K562 (cell line): ENCODE results near the gene NAT9. TPM values are rescaled to one million over a fixed set of nuclear protein-coding genes. Genes with fewer than 3 reads are reported as not detected.

ENCODE experiments used
- ATAC-seq: fragments of 200-7000 bp; cut with Tn5 transposase; 3 replicates; pipeline ENCODE4 v1.9.1; 2020; ENCODE audit warnings: moderate library complexity
- BruUV-seq: library from RNA; stranded (reverse); fragments of 400-500 nt; replicated peaks from 2 replicates; lab custom pipeline; 2021; lab: Mats Ljungman, UMichigan
- CTCF ChIA-PET: fragments of 300-600 bp; formaldehyde crosslinking; extraction: SDS; loops from one replicate; lab custom pipeline; 2021; ENCODE audit warnings: low intra/inter-chr PET ratio; lab: Yijun Ruan, JAX
- POLR2A ChIA-PET: fragments of 300-600, 350-650 bp; sonication (Branson Sonifier 250); formaldehyde crosslinking; extraction: SDS; loops from one replicate; lab custom pipeline; 2021; ENCODE audit warnings: antibody characterized with exemption, inconsistent platforms; lab: Yijun Ruan, JAX
- DNase-seq, 4 experiments: peaks; one replicate each; pipeline versions ENCODE4 v3.0.0 to v3.0.0-alpha.2; 2011 to 2018; ENCODE audit warnings: low spot score in 3 of 4, mixed read lengths in 3 of 4; ENCODE audit errors: extremely low read depth in 1 of 4
- FAIRE-seq: peaks from 2 replicates; lab custom pipeline; 2011; peaks lifted over from hg19 to GRCh38; lab: Jason Lieb, UNC
- H2AFZ ChIP-seq: 2 replicates; pipeline ENCODE4 v1.6.0; 2011; ENCODE audit warnings: low read depth, low read length, control low read depth, inconsistent platforms
- H3K27ac ChIP-seq: fragments of 200-600 bp; 3 replicates; pipeline ENCODE4 v1.8.0; 2011; ENCODE audit warnings: low read depth, mild to moderate bottlenecking, control low read depth, inconsistent platforms, low read length, moderate library complexity, mixed read lengths; ENCODE audit errors: extremely low read depth
- H3K27me3 ChIP-seq, 2 experiments: fragments of 300-600 bp in 1 of 2; 2 replicates in 1 of 2; 3 replicates in 1 of 2; pipeline versions ENCODE4 v1.6.0 to v1.8.0; 2011; ENCODE audit warnings: inconsistent platforms in 2 of 2, low read length in 2 of 2, mild to moderate bottlenecking in 1 of 2, mixed read lengths in 1 of 2, moderate library complexity in 1 of 2; ENCODE audit not compliant: control insufficient read depth in 2 of 2, insufficient read depth in 2 of 2
- H3K36me3 ChIP-seq: fragments of 300-600 bp; 3 replicates; pipeline ENCODE4 v1.8.0; 2011; ENCODE audit warnings: mild to moderate bottlenecking, low read length, inconsistent platforms; ENCODE audit not compliant: control insufficient read depth, insufficient read depth
- H3K4me1 ChIP-seq, 2 experiments: fragments of 200-600 bp in 1 of 2; replicated peaks in 1 of 2; 2 replicates in 1 of 2; 3 replicates in 1 of 2; pipeline versions ENCODE4 v1.5.1 to v1.8.0; 2011; ENCODE audit warnings: inconsistent platforms in 2 of 2, low read length in 2 of 2, mild to moderate bottlenecking in 1 of 2, mixed read lengths in 1 of 2, moderate library complexity in 1 of 2; ENCODE audit not compliant: control insufficient read depth in 2 of 2, insufficient read depth in 2 of 2
- H3K4me2 ChIP-seq: 2 replicates; pipeline ENCODE4 v1.6.1; 2011; ENCODE audit warnings: low read length, control low read depth, inconsistent platforms, mixed read lengths; ENCODE audit not compliant: insufficient read depth
- H3K4me3 ChIP-seq: fragments of 200-600 bp; sonication (generic), shearing (Covaris generic); 2 replicates; pipeline ENCODE4 v1.5.1; 2016; ENCODE audit warnings: control low read depth, inconsistent platforms
- H3K79me2 ChIP-seq: fragments of 200-600 bp; 3 replicates; pipeline ENCODE4 v1.8.0; 2011; ENCODE audit warnings: low read length, inconsistent platforms; ENCODE audit not compliant: control insufficient read depth, insufficient read depth
- H3K9ac ChIP-seq, 2 experiments: 2 replicates each; pipeline versions ENCODE4 v1.6.0 to v1.6.1; 2011; ENCODE audit warnings: low read depth in 2 of 2, low read length in 2 of 2, control low read depth in 1 of 2, inconsistent platforms in 1 of 2, mild to moderate bottlenecking in 1 of 2, mixed read lengths in 1 of 2; ENCODE audit not compliant: insufficient read depth in 1 of 2
- H3K9me1 ChIP-seq: one replicate; pipeline ENCODE4 v1.6.0; 2011; ENCODE audit warnings: inconsistent platforms, mild to moderate bottlenecking, low read length, moderate library complexity; ENCODE audit not compliant: control insufficient read depth, insufficient read depth
- H3K9me3 ChIP-seq: replicated peaks from 2 replicates; pipeline ENCODE4 v1.5.1; 2011; ENCODE audit warnings: low read depth, low read length, inconsistent platforms; ENCODE audit not compliant: control insufficient read depth, insufficient read depth
- H4K20me1 ChIP-seq: replicated peaks from 2 replicates; pipeline ENCODE4 v1.6.1; 2011; ENCODE audit warnings: low read length, inconsistent platforms, mixed read lengths; ENCODE audit not compliant: control insufficient read depth, insufficient read depth
- CHD2 ChIP-seq: IDR thresholded peaks from 2 replicates; pipeline ENCODE4 v1.6.1; 2011; ENCODE audit warnings: low read depth, low read length
- EZH2 ChIP-seq: IDR thresholded peaks from 2 replicates; pipeline ENCODE4 v1.6.1; 2012; ENCODE audit warnings: low read depth, mild to moderate bottlenecking, inconsistent platforms, low read length, borderline replicate concordance
- FOXA1 ChIP-seq: fragments of 450-650 bp; IDR thresholded peaks from 2 replicates; pipeline ENCODE4 v1.6.1; 2016; ENCODE audit warnings: mild to moderate bottlenecking, borderline replicate concordance
- LEF1 ChIP-seq: fragments of 450-650 bp; IDR thresholded peaks from 2 replicates; pipeline ENCODE4 v1.6.1; 2016; ENCODE audit warnings: mild to moderate bottlenecking
- MAFK ChIP-seq: IDR thresholded peaks from 2 replicates; pipeline ENCODE4 v1.6.1; 2011; ENCODE audit warnings: low read length, improper control_type of control experiment
- MTA2 ChIP-seq: fragments of 450-650 bp; IDR thresholded peaks from 2 replicates; pipeline ENCODE4 v1.6.1; 2016; ENCODE audit warnings: low read depth
- PYGO2 ChIP-seq: fragments of 450-650 bp; IDR thresholded peaks from 2 replicates; pipeline ENCODE4 v1.6.1; 2016; ENCODE audit warnings: mild to moderate bottlenecking, missing genetic modification characterization, moderate library complexity, missing compliant biosample characterization
- SNRNP70 ChIP-seq: fragments of 200-400 bp; formaldehyde crosslinking; optimal IDR thresholded peaks from 2 replicates; pipeline ENCODE3; 2017; ENCODE audit warnings: low read depth, low read length
- SOX6 ChIP-seq: fragments of 450-650 bp; IDR thresholded peaks from 2 replicates; pipeline ENCODE4 v1.6.1; 2014; ENCODE audit warnings: mild to moderate bottlenecking
- ZNF318 ChIP-seq, 2 experiments: fragments of 450-650 bp; IDR thresholded peaks; 2 replicates each; pipeline ENCODE4 v1.6.1; 2016; ENCODE audit warnings: mild to moderate bottlenecking in 2 of 2, borderline replicate concordance in 1 of 2, low read depth in 1 of 2, moderate library complexity in 1 of 2
- ZNF609 ChIP-seq: sonication (generic); formaldehyde crosslinking; IDR thresholded peaks from 2 replicates; pipeline ENCODE4 v1.8.1; 2023; ENCODE audit warnings: missing genetic modification reagents, mild to moderate bottlenecking, borderline replicate concordance
- WGBS: fragments of 100-300 bp; shearing (Covaris generic); methylation state at CpG from one replicate; pipeline ENCODE4 v1.1.6; 2016; ENCODE audit warnings: low coverage, mixed read lengths; ENCODE audit not compliant: insufficient coverage; ENCODE audit errors: missing lambda C conversion rate; 5-methylcytosine and 5-hydroxymethylcytosine counted together
- in situ Hi-C: fragments of 300-500 bp; cut with MboI; formaldehyde crosslinking; loops from 4 replicates; pipeline ENCODE4 v1.15.0; 2018; ENCODE audit warnings: inconsistent platforms, mixed read lengths
- intact Hi-C: fragments of 100-400 bp; cut with micrococcal nuclease; formaldehyde crosslinking; loops from 2 replicates; pipeline ENCODE4 v1.14.2; 2022
- polyA plus RNA-seq, 8 experiments: library from polyadenylated mRNA; depleted of rRNA in 4 of 8; stranded (reverse) in 5 of 8; unstranded in 3 of 8; fragments of >200 nt; fragmentation: Nextera tagmentation in 2 of 8; fragmentation: Illumina TruSeq in 1 of 8; extraction: Ambion mirVana in 2 of 8; extraction: Trizol in 1 of 8; gene quantifications; 2 replicates each; pipeline versions ENCODE4 v1.2.1 to v1.2.3, GENCODE V29; 2011 to 2014; ENCODE audit warnings: inconsistent platforms in 1 of 8, missing spikeins in 1 of 8
- total RNA-seq, 7 experiments: library from RNA; depleted of rRNA in 6 of 7; stranded (reverse); fragments of >200 nt in 6 of 7; fragmentation: Illumina TruSeq in 2 of 7; extraction: Trizol in 2 of 7; gene quantifications; 2 replicates each; pipeline versions ENCODE4 v1.2.1 to v1.2.3, GENCODE V29; 2011 to 2021; ENCODE audit warnings: low replicate concordance in 1 of 7

NAT9 gene
- total and polyA plus RNA-seq, 9 of the 15 experiments (the other 6 are each of a cell fraction or from before 2014, with no cell fraction given), result 4.2 to 63.6 (median 40.8) TPM

GRCh38 chr17:74803971-74804370 lies 27.8 kb upstream of the NAT9 start:
- Histone ChIP-seq H4K20me1 (peaks cover 6% of the 10 kb centered on the region), H3K4me1 (no peaks in the 10 kb centered on the region), H3K27ac (no peak overlapping the region), H3K9ac (no peak overlapping the region), H3K9me3 (no peaks in the 10 kb centered on the region), H3K9me1 (no peaks in the 10 kb centered on the region), H3K36me3 (peaks cover 3% of the 10 kb centered on the region; the same call in 2 of the 3 replicates), H3K79me2 (no peaks in the 10 kb centered on the region), H2AFZ (no peak overlapping the region), H3K4me3 (no peak overlapping the region), H3K27me3 (no peaks in the 10 kb centered on the region), H3K4me2 (no peak overlapping the region)
- ATAC-seq, result no peak
- intact Hi-C loops, result no loop called here
- in situ Hi-C loops, result no loop called here
- FAIRE-seq, result no peak
- ChIA-PET POLR2A (interaction anchor here (0.9 kb wide), 1 partner anchor 16 kb away, joined by 3 read pairs; no protein-coding TSS in a partner anchor), CTCF (no interaction called here)
- DNase-seq, result no peak
- WGBS, result 41% methylated on average over 5 of the region's 5 CpGs
- no TSS peak for BruUV-seq
- no peak for TF ChIP-seq FOXA1
- no peak for TF ChIP-seq ZNF318 (IDR thresholded peaks at IDR 0.05; ENCODE audit: borderline replicate concordance in 1 of 2, low read depth in 1 of 2)
- TF ChIP-seq MAFK, result no peak
- TF ChIP-seq SOX6, result no peak
- no peak for TF ChIP-seq EZH2
- no peak for TF ChIP-seq PYGO2 (tag)
- no peak for TF ChIP-seq SNRNP70
- TF ChIP-seq MTA2, result no peak
- no peak for TF ChIP-seq LEF1
- no peak for TF ChIP-seq ZNF609 (CRISPR knock-in tag)
- no peak for TF ChIP-seq CHD2
